Astrocyte (in vitro differentiated cells and primary cell): ENCODE measurements around the gene LIMK1. TPM values are rescaled to one million over a fixed set of nuclear protein-coding genes. Genes with fewer than 3 reads are reported as not detected.

ENCODE experiments used
- DNase-seq: peaks from one replicate; pipeline ENCODE4 v3.0.0-alpha.2; 2010; ENCODE audit warnings: low read depth
- FAIRE-seq: peaks from 2 replicates; lab custom pipeline; 2011; peaks lifted over from hg19 to GRCh38; lab: Jason Lieb, UNC
- H2AFZ ChIP-seq: 2 replicates; pipeline ENCODE4 v1.6.0; 2012; ENCODE audit warnings: low read depth, low read length, inconsistent platforms
- H3K27ac ChIP-seq: 2 replicates; pipeline ENCODE4 v1.5.1; 2011; ENCODE audit warnings: low read depth, low read length, inconsistent platforms
- H3K27me3 ChIP-seq: 2 replicates; pipeline ENCODE4 v1.6.0; 2011; ENCODE audit warnings: low read length, inconsistent platforms; ENCODE audit not compliant: insufficient read depth
- H3K36me3 ChIP-seq: 2 replicates; pipeline ENCODE4 v1.5.1; 2011; ENCODE audit warnings: low read length, inconsistent platforms; ENCODE audit not compliant: insufficient read depth
- H3K4me1 ChIP-seq: 2 replicates; pipeline ENCODE4 v1.5.1; 2011; ENCODE audit warnings: low read length, inconsistent platforms; ENCODE audit not compliant: insufficient read depth
- H3K4me2 ChIP-seq: 2 replicates; pipeline ENCODE4 v1.6.0; 2012; ENCODE audit warnings: low read length, inconsistent platforms
- H3K4me3 ChIP-seq: 2 replicates; pipeline ENCODE4 v1.5.1; 2011; ENCODE audit warnings: low read depth, mild to moderate bottlenecking, low read length, inconsistent platforms; ENCODE audit not compliant: insufficient read depth
- H3K79me2 ChIP-seq: 2 replicates; pipeline ENCODE4 v1.6.0; 2012; ENCODE audit warnings: mild to moderate bottlenecking, low read length, inconsistent platforms; ENCODE audit not compliant: insufficient read depth
- H3K9ac ChIP-seq: 2 replicates; pipeline ENCODE4 v1.6.0; 2012; ENCODE audit warnings: mild to moderate bottlenecking, low read length, inconsistent platforms
- H3K9me3 ChIP-seq: 2 replicates; pipeline ENCODE4 v1.5.1; 2012; ENCODE audit warnings: low read depth, mild to moderate bottlenecking, low read length, inconsistent platforms; ENCODE audit not compliant: insufficient read depth
- H4K20me1 ChIP-seq: 2 replicates; pipeline ENCODE4 v1.6.0; 2012; ENCODE audit warnings: low read length, inconsistent platforms; ENCODE audit not compliant: insufficient read depth
- H3K27ac Mint-ChIP-seq: one replicate; pipeline ENCODE4 v1.8.0; 2021; ENCODE audit warnings: mild to moderate bottlenecking, mixed read lengths; ENCODE audit not compliant: unreplicated experiment
- H3K27me3 Mint-ChIP-seq: one replicate; pipeline ENCODE4 v1.8.0; 2021; ENCODE audit warnings: low read depth, mixed read lengths; ENCODE audit not compliant: unreplicated experiment
- H3K36me3 Mint-ChIP-seq: one replicate; pipeline ENCODE4 v1.8.0; 2021; ENCODE audit warnings: low read depth, mixed read lengths; ENCODE audit not compliant: unreplicated experiment
- H3K4me1 Mint-ChIP-seq: one replicate; pipeline ENCODE4 v1.8.0; 2021; ENCODE audit warnings: low read depth, mixed read lengths; ENCODE audit not compliant: unreplicated experiment
- H3K4me3 Mint-ChIP-seq: one replicate; pipeline ENCODE4 v1.8.0; 2021; ENCODE audit warnings: mild to moderate bottlenecking, moderate library complexity, mixed read lengths; ENCODE audit not compliant: unreplicated experiment
- H3K9me3 Mint-ChIP-seq: one replicate; pipeline ENCODE4 v1.8.0; 2021; ENCODE audit warnings: mild to moderate bottlenecking, mixed read lengths; ENCODE audit not compliant: unreplicated experiment
- EZH2 ChIP-seq: IDR thresholded peaks from 2 replicates; pipeline ENCODE4 v1.6.1; 2012; ENCODE audit warnings: mild to moderate bottlenecking, low read length, inconsistent platforms; ENCODE audit not compliant: insufficient read depth
- total RNA-seq: library from RNA; stranded (reverse); gene quantifications from 2 replicates; pipeline ENCODE4 v1.2.1, GENCODE V29; 2021
- TF ChIP-seq, protein P1 (sequence below): IDR thresholded peaks from 2 replicates; pipeline ENCODE4 v1.5.1; 2011; ENCODE audit warnings: low read depth, mild to moderate bottlenecking, inconsistent platforms, low read length, moderate library complexity; ENCODE audit not compliant: insufficient read depth

LIMK1 gene
- total RNA-seq, 1 donor from 2014 or later: 67.8 TPM

DNA sequence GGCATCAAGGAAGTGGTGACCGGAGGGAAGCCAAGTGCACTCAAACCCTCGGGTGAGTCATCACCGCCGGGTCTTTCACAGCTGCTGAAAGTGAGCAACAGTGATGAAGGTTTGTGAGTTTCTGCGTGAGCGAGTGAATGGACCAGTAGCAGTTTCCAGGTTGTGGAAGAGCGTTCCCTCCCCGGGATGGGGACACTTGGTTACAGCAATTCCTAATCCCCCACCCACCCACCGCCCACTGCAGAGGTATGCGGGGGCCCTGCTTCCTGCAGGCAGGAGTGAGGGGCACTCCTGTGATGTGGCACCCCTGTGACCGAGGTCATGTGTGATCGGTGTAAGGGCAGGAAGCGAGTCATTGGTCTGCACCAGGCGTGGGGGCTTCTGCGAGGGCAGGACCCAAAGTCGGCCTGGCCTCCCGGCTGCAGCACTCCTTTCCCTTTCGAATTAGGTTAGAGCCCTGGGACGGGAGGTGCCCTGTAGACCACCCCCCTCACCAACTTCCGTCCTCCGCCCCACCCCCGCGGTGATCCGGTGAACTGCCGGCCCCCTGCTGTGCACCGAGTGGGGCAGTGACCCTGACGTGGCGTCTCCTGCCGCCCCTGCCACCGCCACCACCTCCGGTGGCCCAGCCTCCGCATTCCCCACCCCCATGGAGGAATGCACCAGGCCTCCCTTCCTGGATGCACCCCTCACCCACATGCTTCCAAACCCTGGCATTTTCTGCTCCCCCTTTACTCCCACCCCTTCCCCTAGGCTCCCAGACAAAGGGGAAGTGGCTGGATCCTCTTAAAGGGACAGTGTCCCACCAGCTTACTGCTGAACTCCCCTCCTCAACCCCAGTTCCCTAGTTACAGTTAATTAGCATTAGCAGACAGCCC, 10.9 kb downstream of the LIMK1 start:
- peaks cover 26% of the 10 kb centered on the region for H3K4me1 Mint-ChIP-seq
- peaks cover 7% of the 10 kb centered on the region for H3K9me3 Mint-ChIP-seq
- Histone ChIP-seq H3K27ac (peak overlapping the region; percentile 86), H3K4me3 (peak overlapping the region; percentile 18), H3K4me1 (peaks cover 49% of the 10 kb centered on the region), H3K36me3 (peaks cover 13% of the 10 kb centered on the region), H3K27me3 (no peaks in the 10 kb centered on the region), H2AFZ (peak overlapping the region; percentile 4), H3K9ac (peak overlapping the region; percentile 72), H3K79me2 (peaks cover 29% of the 10 kb centered on the region), H3K9me3 (peaks cover 12% of the 10 kb centered on the region), H3K4me2 (peak overlapping the region; percentile 84), H4K20me1 (no peaks in the 10 kb centered on the region)
- H3K27ac Mint-ChIP-seq: peak overlapping the region; percentile 96
- FAIRE-seq: peak; percentile 67
- TF ChIP-seq, protein P1, sequence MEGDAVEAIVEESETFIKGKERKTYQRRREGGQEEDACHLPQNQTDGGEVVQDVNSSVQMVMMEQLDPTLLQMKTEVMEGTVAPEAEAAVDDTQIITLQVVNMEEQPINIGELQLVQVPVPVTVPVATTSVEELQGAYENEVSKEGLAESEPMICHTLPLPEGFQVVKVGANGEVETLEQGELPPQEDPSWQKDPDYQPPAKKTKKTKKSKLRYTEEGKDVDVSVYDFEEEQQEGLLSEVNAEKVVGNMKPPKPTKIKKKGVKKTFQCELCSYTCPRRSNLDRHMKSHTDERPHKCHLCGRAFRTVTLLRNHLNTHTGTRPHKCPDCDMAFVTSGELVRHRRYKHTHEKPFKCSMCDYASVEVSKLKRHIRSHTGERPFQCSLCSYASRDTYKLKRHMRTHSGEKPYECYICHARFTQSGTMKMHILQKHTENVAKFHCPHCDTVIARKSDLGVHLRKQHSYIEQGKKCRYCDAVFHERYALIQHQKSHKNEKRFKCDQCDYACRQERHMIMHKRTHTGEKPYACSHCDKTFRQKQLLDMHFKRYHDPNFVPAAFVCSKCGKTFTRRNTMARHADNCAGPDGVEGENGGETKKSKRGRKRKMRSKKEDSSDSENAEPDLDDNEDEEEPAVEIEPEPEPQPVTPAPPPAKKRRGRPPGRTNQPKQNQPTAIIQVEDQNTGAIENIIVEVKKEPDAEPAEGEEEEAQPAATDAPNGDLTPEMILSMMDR: no peak
- TF ChIP-seq EZH2: no peak
- peaks cover 25% of the 10 kb centered on the region for H3K36me3 Mint-ChIP-seq
- peak; percentile 94 for DNase-seq
- H3K27me3 Mint-ChIP-seq: no peaks in the 10 kb centered on the region
- H3K4me3 Mint-ChIP-seq: peak overlapping the region; percentile 74

DNA sequence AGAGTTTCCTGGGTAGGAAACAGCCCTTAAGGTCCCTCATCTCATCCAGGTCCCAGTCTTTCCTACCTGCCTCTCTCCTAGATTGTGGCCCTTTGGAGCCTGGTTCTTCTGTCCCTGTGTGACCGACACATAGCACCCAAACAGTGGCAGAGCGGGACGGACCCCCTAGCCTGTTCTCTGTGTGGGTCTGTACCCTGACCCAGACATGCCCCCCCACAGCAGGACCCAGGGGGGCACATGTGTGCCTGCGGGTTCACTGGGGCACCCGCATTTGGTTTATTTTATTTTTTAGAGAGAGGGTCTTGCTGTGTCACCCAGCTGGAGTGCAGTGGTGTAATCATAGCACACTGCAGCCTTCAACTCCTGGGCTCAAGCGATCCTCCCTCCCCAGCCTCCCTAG, 11.5 kb downstream of the LIMK1 start:
- Histone ChIP-seq H3K4me1 (peaks cover 49% of the 10 kb centered on the region), H3K27ac (peak overlapping the region; percentile 86), H2AFZ (no peak overlapping the region), H4K20me1 (no peaks in the 10 kb centered on the region), H3K9ac (peak overlapping the region; percentile 72), H3K9me3 (peaks cover 12% of the 10 kb centered on the region), H3K79me2 (peaks cover 27% of the 10 kb centered on the region), H3K36me3 (peaks cover 18% of the 10 kb centered on the region), H3K27me3 (no peaks in the 10 kb centered on the region), H3K4me3 (peak overlapping the region; percentile 18), H3K4me2 (peak overlapping the region; percentile 84)
- peak overlapping the region; percentile 74 for H3K4me3 Mint-ChIP-seq
- peak overlapping the region; percentile 96 for H3K27ac Mint-ChIP-seq
- FAIRE-seq (no peak), DNase-seq (no peak)
- peaks cover 26% of the 10 kb centered on the region for H3K4me1 Mint-ChIP-seq
- H3K27me3 Mint-ChIP-seq: no peaks in the 10 kb centered on the region
- TF ChIP-seq, protein P1: no peak
- TF ChIP-seq EZH2: no peak
- peaks cover 7% of the 10 kb centered on the region for H3K9me3 Mint-ChIP-seq
- H3K36me3 Mint-ChIP-seq: peaks cover 24% of the 10 kb centered on the region
